ENCODE results near the gene FGFR3. TPM values are rescaled to one million over a fixed set of nuclear protein-coding genes. Genes with fewer than 3 reads are reported as not detected.

The FGFR3 gene
- polyA plus RNA-seq, 1 of the 3 experiments (the other 2 are of a cell fraction): 1.1 TPM

GRCh38 chr4:1766106-1767060 is 26.7 kb upstream of the FGFR3 start:
- TF ChIP-seq POLR2AphosphoS5 (IDR thresholded peaks at IDR 0.05; ENCODE audit: low read depth, low read length) (no peak), CTCF (IDR thresholded peaks at IDR 0.05) (no peak), MAX (IDR thresholded peaks at IDR 0.05; ENCODE audit: low read depth) (no peak), ZBTB33 (IDR thresholded peaks at IDR 0.05; ENCODE audit: borderline replicate concordance, low read depth) (no peak), RXRA (IDR thresholded peaks at IDR 0.05; ENCODE audit: borderline replicate concordance, low read depth) (no peak)
- Histone ChIP-seq H3F3A (replicated peaks; ENCODE audit: insufficient read depth) (no peaks in the 10 kb centered on the region), H3K4me2 (no peak overlapping the region), H3K27ac (ENCODE audit: low read depth in 2 of 2, low read length in 1 of 2) (no peak overlapping the region; a peak in 1 of 4 replicates), H3K9ac (no peak overlapping the region), H3K79me2 (ENCODE audit: insufficient read depth) (no peaks in the 10 kb centered on the region), H3K4me3 (ENCODE audit: low read depth in 2 of 2, low read length in 1 of 2) (peak overlapping the region in 1 of 2 experiments; percentile 52; a peak in 1 of 4 replicates), H4K20me1 (ENCODE audit: insufficient read depth) (no peaks in the 10 kb centered on the region), H3K9me3 (no peaks in the 10 kb centered on the region), H3K4me1 (ENCODE audit: control insufficient read depth in 1 of 2, insufficient read depth in 2 of 2, low read depth in 1 of 2, low read length in 1 of 2) (peaks cover 0 to 12% of the 10 kb centered on the region in 2 experiments; a peak in 1 of 4 replicates), H3K27me3 (ENCODE audit: insufficient read depth) (no peaks in the 10 kb centered on the region), H2AFZ (ENCODE audit: low read depth) (no peak overlapping the region), H3K36me3 (replicated peaks in 1 of 2; ENCODE audit: control insufficient read depth in 1 of 2, insufficient read depth in 2 of 2, low read length in 1 of 2) (no peaks in the 10 kb centered on the region), H3K9me2 (no peaks in the 10 kb centered on the region)
- DNase-seq: peak; percentile 73
- POLR2A ChIA-PET: no interaction called here
- WGBS (ENCODE audit: low lambda C conversion rate): no CpG with 5 or more reads among the region's 41 CpGs
- CTCF ChIA-PET: interaction anchor here (1.1 to 3.3 kb wide), 5 partner anchors 12 to 43 kb away, joined by 4 to 21 read pairs (median 5); no protein-coding TSS in a partner anchor

- CTCF ChIA-PET: interaction anchor here (0.7 to 3.3 kb wide), 22 partner anchors 9 to 144 kb away, joined by 3 to 21 read pairs (median 4); no protein-coding TSS in a partner anchor
- Histone ChIP-seq H3K9me2 (no peaks in the 10 kb centered on the region), H3K79me2 (ENCODE audit: insufficient read depth) (no peaks in the 10 kb centered on the region), H3F3A (replicated peaks; ENCODE audit: insufficient read depth) (no peaks in the 10 kb centered on the region), H3K36me3 (replicated peaks in 1 of 2; ENCODE audit: control insufficient read depth in 1 of 2, insufficient read depth in 2 of 2, low read length in 1 of 2) (no peaks in the 10 kb centered on the region), H3K9ac (no peak overlapping the region), H3K9me3 (no peaks in the 10 kb centered on the region), H3K27ac (ENCODE audit: low read depth in 2 of 2, low read length in 1 of 2) (no peak overlapping the region; a peak in 1 of 4 replicates), H3K4me2 (no peak overlapping the region), H2AFZ (ENCODE audit: low read depth) (no peak overlapping the region), H3K4me1 (ENCODE audit: control insufficient read depth in 1 of 2, insufficient read depth in 2 of 2, low read depth in 1 of 2, low read length in 1 of 2) (peaks cover 0 to 13% of the 10 kb centered on the region in 2 experiments; a peak in 1 of 4 replicates), H3K4me3 (ENCODE audit: low read depth in 2 of 2, low read length in 1 of 2) (peak overlapping the region in 1 of 2 experiments; percentile 52; a peak in 2 of 4 replicates), H3K27me3 (ENCODE audit: insufficient read depth) (no peaks in the 10 kb centered on the region), H4K20me1 (ENCODE audit: insufficient read depth) (no peaks in the 10 kb centered on the region)
- POLR2A ChIA-PET: no interaction called here
- peak; percentile 86 for DNase-seq
- 0% methylated on average over 27 of the region's 84 CpGs for WGBS (ENCODE audit: low lambda C conversion rate)
- TF ChIP-seq ZBTB33 (IDR thresholded peaks at IDR 0.05; ENCODE audit: borderline replicate concordance, low read depth) (no peak), REST (IDR thresholded peaks at IDR 0.05; ENCODE audit: low read depth, low read length) (no peak), ELF1 (IDR thresholded peaks at IDR 0.05) (no peak), PBX3 (IDR thresholded peaks at IDR 0.05) (no peak), FOXJ3 (CRISPR knock-in tag; IDR thresholded peaks at IDR 0.05) (no peak), TCF12 (IDR thresholded peaks at IDR 0.05) (no peak), RXRA (IDR thresholded peaks at IDR 0.05; ENCODE audit: borderline replicate concordance, low read depth) (no peak), MEF2A (IDR thresholded peaks at IDR 0.05; ENCODE audit: borderline replicate concordance, low read depth) (no peak), POLR2AphosphoS5 (IDR thresholded peaks at IDR 0.05; ENCODE audit: low read depth, low read length) (no peak)
Measured at GRCh38 chr4:1767061-1767769, 25.9 kb upstream of the FGFR3 start.

All from SK-N-SH (cell line).